DMS53 treated with DMSO at 0.1 percent for 48 hours (cell line): ENCODE measurements around the gene MYO10.
"Not testable (repeated sequence)": the region's sequence is repeated elsewhere in the genome, so short reads cannot be mapped to it uniquely, and the experiment has no call there.

Experiments
- DNase-seq: peaks from one replicate; lab custom pipeline; 2025; ENCODE audit not compliant: unreplicated experiment; lab: John Stamatoyannopoulos, UW

Gene MYO10

DNA sequence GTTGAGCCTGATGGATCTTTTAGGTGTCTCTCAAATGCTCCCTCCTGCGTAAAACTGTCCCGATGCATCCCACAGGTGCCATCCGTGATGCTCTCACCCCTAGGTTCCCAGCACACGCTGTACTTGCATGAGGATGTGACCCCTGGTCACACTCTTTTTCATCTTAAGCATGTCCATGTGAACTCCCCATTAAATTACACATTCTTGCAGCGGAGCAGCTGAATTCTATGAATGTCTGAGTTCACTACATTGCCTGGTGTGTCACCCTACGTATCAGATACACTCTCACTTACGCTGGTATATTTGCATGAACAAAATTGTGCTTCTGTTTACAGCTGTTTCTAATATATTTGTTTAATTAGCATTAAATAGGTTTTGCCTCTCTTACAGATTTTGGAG is 214.0 kb downstream of the MYO10 start:
- DNase-seq: no peak

DNA sequence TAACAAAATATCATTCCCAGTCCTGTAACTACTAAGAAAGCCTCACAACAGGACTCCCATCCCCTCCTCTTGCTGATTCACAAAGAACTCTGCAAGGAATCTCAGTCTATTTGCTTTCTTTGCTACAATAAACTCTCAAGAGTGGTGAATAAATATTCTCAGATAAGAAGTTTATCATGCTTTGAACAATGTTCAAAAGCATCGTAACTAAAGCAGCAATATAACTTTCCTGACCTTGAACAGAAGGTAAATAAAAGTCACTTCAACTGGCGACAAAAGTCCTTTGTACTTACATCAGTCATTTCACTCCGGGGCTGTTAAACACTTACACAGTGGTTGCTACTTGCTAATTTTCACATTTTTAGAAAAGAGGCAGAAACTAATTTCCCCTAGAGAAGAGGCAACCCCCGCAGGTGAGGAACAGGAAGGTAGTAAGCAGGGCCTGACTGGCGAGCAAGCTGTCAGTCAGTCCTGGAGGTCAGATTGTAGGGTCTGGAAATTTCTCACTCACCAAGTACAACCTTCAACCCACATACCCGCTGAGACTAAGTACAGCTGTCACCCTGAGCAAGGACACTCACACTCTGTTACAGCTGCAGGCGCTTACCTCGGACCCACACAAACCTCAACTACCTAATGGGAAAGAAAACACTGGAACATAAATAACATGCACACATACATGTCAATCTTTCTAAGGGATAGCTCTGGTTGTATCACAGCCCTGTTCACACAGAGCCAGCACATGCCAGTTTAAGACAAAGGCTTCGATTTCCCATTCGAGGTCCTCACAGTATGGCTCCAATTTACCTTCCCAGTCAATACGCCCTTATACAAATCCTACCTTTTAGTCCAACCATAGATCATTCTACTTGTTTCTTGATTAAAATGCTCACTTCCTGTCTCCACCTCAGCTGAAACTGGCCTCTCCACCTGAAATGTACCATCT is 214.7 kb downstream of the MYO10 start:
- DNase-seq: no peak

DNA sequence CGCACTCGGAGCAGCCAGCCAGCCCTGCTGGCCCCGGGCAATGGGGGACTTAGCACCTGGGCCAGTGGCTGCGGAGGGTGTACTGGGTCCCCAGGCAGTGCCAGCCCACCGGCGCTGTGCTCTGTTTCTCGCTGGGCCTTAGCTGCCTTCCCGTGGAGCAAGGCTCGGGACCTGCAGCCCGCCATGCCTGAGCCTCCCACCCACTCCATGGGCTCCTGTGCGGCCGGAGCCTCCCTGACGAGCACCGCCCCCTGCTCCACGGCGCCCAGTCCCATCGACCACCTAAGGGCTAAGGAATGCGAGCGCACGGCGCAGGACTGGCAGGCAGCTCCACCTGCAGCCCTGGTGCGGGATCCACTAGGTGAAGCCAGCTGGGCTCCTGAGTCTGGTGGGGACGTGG is 218.1 kb downstream of the MYO10 start:
- not testable (repeated sequence) for DNase-seq

- no peak for DNase-seq
Observed at GRCh38 chr5:16713386-16713928, 222.6 kb downstream of the MYO10 start.

DNA sequence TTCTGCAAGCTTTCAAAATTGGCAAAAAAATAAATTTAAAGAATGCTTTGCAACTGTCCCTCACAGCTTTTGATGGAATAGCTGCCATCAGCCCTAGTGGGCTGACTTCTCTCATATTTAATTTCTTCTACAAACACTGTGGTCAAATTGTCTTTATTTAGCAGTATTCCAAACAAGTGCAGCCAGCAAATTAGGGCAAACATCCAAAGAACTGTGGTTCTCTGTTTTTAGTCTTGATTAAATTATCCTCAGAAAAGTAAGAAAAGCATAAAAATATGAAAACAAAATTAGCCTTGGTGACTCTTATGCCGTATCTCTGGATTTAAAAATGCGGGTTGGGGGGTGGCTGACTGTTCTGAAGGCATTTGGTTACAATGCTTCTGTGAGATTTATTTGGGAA is 223.5 kb downstream of the MYO10 start:
- no peak for DNase-seq

GRCh38 chr5:16712178-16712577 is 223.9 kb downstream of the MYO10 start:
- DNase-seq: no peak

DNA sequence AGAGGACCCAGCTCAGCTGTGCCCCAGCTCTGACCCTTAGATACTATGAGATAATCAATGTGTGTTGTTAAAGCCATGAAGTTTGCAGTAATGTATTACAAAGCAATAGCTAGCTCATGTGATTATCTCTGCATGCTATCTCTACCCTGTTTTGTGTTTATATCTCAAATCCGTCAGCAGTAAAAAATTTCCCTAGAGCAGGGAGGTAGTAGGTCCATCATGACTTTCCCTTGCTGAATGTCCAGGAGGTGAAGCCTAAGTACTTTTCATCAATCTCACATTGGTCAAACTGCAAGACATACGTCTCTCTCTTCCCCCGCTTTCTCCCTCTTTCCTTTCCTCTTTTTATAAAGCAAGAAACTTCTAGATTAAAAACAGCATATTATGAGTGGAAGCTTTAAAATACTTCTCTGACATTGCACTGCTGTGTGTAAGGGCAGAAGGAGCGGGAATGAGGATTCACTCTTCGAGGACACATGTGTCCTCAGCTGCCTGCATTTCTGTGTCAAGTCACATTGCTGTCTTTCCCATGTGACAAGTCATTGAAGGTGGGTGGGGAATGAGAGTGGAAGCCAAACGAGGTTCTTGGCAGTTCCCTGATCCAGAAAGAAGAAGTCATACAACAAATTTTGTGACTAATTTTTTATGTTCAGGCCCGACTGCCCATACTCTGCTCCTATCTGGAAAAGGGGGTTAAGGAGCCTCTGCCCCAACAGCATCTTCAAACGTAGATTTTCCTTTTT is 226.2 kb downstream of the MYO10 start:
- DNase-seq: no peak

GRCh38 chr5:16707869-16708192 is 228.3 kb downstream of the MYO10 start:
- no peak for DNase-seq

GRCh38 chr5:16707168-16707868 is 228.8 kb downstream of the MYO10 start:
- DNase-seq: no peak

GRCh38 chr5:16704945-16705344 is 231.1 kb downstream of the MYO10 start:
- no peak for DNase-seq

DNA sequence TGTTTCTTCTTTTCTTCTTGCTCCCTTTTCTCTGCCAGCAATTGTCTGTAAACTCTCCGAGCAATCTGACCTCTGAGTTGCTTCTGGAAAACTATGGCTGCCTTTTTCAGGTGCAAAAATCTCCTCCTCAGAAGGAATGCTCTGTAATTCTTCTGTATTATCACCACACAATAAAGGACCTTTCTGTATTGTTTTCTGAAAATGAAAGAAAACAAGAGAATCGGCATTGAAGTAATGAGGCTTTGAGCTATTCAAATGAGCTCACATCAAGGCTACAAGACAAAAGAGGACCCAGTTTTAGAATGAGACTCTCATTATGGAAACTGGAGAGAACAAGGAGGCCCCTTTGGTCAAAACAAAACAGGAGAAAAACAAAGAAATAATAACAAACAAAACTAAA is 233.1 kb downstream of the MYO10 start:
- DNase-seq: no peak

GRCh38 chr5:16701134-16702099 is 234.7 kb downstream of the MYO10 start:
- no peak for DNase-seq

- no peak for DNase-seq
Observed at GRCh38 chr5:16700081-16700480, 236.0 kb downstream of the MYO10 start.

- no peak for DNase-seq
Observed at GRCh38 chr5:16695779-16696178, 240.3 kb downstream of the MYO10 start.

GRCh38 chr5:16693879-16694278 is 242.2 kb downstream of the MYO10 start:
- no peak for DNase-seq

GRCh38 chr5:16691731-16692130 is 244.4 kb downstream of the MYO10 start:
- no peak for DNase-seq

GRCh38 chr5:16690243-16690852 is 245.7 kb downstream of the MYO10 start:
- peak; percentile 35 for DNase-seq

- no peak for DNase-seq
Observed at GRCh38 chr5:16687898-16688297, 248.2 kb downstream of the MYO10 start.

GRCh38 chr5:16685069-16685468 is 251.0 kb downstream of the MYO10 start:
- DNase-seq: no peak

GRCh38 chr5:16681876-16682275 is 254.2 kb downstream of the MYO10 start:
- DNase-seq: no peak
